Endothelial cell of hepatic sinusoid (primary cell): ENCODE measurements around the gene CLEC2D.
"Not testable (repeated sequence)": the region's sequence is repeated elsewhere in the genome, so short reads cannot be mapped to it uniquely, and the experiment has no call there.

Source experiments
- in situ Hi-C: cut with HindIII; loops from 2 replicates; pipeline ENCODE4 v1.10.0; 2017; ENCODE audit warnings: low sequenced_read_pairs

Gene CLEC2D

DNA sequence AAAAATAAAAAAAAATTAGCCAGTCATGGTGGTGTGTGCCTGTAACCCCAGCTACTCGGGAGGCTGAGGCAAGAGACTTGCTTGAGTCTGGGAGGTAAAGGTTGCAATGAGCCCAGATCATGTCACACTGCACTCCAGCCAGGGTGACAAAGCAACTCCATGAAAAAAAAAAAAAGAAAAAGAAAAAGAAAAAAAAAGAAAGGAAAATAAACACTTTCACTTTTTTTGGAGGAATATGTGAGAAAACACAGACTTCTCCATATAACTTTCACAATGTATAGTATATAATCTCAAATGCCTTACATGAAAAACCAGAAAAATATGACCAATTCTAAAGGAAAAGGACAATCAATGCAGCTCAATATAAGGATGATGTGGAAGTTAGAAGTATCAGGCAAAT is 54.5 kb downstream of the CLEC2D start:
- in situ Hi-C loops, result loop anchor here (25.0 kb wide), 1 partner anchor 362 kb away; no protein-coding TSS in a partner anchor

DNA sequence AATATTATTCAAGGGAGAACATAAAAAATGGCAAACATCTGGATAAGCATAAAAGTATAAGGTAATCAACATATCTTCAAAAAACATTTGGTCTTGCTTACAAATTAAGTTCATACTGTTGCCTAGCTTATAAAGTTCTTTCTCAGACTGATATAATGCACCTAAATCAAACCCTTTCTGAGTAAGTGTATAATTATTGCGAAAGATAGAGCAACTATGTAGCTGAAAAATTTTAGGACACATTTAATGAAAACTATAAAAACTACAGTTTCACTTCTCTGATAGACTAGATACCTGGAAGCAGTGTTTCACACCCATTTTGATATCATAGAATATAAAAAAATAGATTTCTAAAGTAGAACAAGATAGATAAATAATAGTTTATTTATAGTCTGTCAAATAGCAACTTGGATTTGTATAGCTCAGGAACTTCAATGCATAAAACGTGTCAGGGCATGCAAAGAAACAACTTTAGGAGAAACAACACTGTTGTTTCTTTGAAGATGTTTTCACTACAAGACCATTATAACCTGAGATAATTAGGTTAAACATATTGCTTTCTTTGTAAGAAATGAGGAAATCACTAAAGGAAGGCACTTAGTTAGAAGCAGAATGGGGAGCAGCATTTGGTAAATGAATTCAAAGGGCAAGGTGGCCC is 55.8 kb downstream of the CLEC2D start:
- in situ Hi-C loops, result no loop called here

DNA sequence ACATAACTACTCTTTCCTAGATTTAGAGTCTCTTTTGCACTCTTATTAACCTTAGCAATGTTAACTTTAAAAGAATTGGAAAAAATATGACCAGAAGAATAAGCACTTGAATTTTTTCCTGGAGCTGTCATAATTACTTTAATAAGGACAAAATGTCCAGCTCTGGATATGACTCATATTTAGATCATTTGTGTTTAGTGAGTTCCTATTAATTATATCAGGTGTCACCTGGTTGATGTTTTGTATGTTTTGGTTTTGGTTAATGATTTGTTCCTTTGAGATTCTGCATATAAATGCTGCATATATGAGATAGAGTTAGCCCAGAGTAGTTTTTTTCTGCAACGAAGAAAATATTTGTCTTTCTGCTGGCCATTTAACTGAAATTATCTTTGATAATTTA is 58.3 kb downstream of the CLEC2D start:
- in situ Hi-C loops, result no loop called here

DNA sequence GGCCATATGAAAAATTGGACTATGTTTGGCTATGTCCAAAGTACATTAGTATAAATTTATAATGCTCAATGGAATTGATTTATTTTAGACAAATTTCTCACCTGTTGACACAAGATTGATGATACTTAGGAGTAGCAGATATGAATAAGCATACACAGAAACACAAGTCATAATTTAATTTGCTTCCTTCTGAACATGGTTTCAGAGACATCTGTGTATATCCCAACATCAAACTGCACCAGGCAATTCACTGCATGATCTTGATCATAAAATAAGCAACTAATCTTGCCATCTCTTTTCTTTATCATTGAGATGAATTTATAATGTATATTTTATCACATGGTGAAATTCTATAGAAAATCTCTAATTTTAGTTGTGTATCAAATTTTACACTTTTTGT is 59.6 kb downstream of the CLEC2D start:
- in situ Hi-C loops, result no loop called here

DNA sequence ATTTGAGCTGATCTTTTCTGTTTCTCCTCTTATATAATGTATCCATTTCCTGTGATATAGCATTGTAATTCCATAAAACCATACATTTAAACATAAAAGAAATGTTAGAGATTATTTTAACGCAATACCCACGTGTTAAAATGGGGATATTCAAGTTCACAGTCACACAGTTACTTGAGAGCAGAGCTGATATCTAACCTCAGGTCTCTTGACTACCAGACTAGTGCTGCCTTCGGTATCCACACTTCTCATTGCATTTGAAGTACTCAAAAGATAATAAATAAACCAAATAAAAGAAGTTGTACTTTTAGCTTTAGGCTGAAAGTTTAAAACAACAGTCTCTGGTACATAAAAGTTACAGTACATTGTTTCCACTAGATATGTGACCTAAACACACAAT is 60.5 kb downstream of the CLEC2D start:
- in situ Hi-C loops, result no loop called here

DNA sequence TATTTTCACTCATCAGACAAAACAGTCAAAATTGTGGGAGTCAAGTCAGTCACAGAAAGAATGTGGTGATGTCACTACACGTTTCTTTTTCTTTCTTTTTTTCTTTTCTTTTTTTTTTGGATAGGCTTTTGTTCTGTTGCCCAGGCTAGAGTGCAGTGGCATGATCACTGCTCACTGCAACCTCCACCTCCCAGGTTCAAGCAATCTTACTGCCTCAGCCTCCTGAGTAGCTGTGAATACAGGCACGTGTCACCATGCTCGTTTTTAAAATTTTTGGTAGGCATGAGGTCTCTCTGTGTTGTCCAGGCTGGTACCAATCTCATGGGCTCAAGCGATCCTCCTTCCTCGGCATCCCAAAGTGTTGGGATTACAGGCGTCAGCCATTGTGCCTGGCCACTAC is 61.1 kb downstream of the CLEC2D start:
- in situ Hi-C loops, result no loop called here

DNA sequence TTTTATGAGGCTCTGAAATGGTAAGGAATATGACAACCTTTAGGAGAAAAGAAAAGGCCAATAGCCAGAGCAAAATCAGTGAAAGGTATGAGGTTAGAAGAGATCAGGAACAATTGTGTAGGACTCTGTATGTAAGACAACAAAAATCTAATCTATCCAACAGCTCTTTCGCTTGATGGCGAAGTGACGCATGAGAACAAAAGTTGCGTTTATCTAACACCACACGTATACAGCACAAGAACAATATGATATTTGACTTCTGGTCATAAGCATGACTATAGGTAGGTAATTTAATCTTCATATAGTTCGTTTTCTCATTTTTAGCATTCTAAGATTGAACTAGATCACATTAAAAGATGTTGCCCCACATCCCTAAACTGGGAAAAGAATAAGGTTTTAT is 61.9 kb downstream of the CLEC2D start:
- in situ Hi-C loops, result no loop called here

DNA sequence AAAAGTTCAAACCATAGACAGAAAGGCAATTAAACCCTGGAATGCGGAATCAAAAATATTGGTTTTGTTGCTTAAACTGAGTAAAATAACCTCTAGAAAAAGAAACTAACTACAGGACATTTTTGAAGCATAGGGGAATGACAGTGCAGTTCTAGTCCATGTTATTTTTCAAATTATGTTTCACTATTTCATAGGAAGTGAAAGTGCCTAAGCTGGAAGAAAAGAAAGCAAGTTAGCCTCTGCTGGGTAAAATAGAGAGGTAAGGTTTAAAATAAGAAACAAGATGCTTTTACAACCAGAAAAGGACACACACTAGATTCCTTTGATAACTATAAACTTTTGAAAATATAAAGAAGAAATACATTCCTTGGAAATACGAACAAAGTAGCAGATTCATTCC is 62.3 kb downstream of the CLEC2D start:
- in situ Hi-C loops, result no loop called here

DNA sequence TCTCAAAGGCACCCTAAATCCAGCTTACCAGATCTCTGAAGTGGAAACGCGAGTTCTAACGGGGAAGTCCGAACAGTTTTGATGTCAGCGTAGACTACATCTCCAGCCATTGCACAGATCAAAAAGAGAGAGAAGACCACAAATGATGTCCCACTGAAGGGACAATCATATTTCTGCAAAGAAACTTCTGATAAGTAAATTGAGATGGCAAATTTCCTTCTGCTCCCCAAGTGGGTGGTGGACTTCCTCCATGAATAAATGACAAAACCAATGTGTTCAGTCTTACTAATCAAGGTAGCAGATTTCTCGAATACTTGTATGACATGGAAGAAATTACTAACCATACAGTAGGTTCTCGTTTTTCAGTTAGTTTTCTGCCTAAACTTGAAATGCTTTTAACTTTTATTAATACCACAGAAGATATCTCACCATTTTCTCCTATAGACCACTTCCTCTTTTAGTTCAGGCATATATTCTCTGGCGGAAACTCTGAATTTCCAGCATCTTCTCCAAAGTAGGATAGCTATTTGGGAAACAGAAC is 63.5 kb downstream of the CLEC2D start, which contains the start of gene CLECL1:
TSS of gene CLECL1 (minus strand) at position 177 of the 541 bp plus-strand sequence.
- in situ Hi-C loops, result no loop called here

DNA sequence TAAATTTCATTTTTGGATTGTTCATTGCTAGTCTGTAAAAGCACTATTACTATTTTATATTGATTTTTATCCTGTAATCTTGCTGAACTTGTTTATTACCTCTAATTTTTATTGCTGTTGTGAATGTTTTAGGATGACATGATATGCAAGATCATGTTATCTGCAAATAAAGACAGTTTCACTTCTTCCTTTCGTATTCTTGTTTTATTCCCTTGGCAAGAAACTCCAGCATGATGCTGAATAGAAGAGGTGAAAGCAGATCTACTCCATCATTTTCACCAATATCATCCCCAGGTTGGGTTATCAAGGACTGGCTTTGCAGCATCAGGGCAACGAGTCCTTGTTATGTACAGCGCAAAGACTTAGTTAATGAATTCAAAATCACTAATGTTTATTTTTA is 66.1 kb downstream of the CLEC2D start:
- in situ Hi-C loops, result no loop called here

DNA sequence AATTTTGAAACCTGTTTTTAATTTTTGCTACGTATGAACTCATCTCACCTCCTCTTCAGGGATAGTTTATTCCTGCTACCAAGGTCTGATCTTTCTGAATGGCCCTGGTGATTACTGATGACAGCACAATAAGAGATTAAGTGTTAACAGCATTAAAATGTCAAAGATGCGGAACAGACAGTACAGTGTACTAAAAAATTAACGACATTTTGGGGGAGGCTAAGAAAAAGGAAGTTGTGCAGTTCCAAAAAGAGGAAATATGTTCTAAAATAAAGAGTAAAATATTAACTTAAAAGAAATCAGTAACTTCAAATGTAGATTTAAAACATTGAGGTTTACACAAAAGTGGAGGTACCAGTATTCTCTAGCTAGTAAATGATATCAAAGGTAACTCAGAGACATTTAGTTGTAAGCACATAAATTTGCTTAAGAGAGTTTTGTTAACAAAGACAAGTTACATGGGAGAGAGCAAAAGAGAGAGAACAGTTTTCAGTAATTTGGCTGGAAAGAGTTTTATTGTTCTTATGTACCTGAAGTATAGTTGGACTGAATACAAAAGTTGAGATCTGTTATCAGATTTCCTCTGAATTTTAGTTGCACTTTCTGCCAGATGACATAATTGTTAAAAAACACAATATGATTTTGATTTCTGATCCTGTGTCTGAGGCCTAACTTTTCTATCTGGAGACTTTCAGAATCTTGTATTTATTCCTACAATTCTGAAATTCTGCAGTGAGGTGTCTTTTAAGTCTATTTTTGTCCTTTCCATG is 67.6 kb downstream of the CLEC2D start:
- in situ Hi-C loops, result no loop called here

DNA sequence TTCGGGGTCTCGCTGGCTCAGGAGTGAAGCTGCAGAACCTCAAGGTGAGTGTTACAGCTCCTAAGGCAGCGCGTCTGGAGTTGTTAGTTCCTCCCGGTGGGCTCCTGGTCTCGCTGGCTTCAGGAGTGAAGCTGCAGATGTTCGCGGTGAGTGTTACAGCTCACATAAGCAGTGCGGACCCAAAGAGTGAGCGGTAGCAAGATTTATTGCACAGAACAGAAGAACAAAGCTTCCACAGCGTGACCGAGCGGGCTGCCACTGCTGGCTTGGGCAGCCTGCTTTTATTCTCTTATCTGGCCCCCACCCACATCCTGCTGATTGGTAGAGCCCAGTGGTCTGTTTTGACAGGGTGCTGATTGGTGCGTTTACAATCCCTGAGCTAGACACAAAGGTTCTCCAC is 69.4 kb downstream of the CLEC2D start:
- in situ Hi-C loops, result not testable (repeated sequence)

DNA sequence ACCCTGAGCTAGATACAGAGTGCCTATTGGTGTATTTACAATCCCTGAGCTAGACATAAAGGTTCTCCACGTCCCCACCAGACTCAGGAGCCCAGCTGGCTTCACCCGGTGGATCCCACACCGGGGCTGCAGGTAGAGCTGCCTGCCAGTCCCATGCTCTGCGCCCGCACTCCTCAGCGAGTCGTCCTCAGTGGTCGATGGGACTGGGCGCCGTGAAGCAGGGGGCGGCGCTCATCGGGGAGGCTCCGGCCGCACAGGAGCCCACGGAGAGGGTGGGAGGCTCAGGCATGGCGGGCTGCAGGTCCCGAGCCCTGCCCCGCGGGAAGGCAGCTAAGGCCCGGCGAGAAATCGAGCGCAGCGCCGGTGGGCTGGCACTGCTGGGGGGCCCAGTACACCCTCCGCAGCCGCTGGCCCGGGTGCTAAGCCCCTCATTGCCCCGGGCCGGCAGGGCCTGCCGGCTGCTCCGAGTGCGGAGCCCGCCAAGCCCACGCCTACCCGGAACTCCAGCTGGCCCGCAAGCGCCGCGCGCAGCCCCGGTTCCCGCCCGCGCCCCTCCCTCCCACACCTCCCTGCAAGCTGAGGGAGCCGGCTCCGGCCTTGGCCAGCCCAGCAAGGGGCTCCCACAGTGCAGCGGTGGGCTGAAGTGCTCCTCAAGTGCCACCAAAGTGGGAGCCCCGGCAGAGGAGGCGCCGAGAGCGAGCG is 70.0 kb downstream of the CLEC2D start:
- in situ Hi-C loops, result not testable (repeated sequence)

DNA sequence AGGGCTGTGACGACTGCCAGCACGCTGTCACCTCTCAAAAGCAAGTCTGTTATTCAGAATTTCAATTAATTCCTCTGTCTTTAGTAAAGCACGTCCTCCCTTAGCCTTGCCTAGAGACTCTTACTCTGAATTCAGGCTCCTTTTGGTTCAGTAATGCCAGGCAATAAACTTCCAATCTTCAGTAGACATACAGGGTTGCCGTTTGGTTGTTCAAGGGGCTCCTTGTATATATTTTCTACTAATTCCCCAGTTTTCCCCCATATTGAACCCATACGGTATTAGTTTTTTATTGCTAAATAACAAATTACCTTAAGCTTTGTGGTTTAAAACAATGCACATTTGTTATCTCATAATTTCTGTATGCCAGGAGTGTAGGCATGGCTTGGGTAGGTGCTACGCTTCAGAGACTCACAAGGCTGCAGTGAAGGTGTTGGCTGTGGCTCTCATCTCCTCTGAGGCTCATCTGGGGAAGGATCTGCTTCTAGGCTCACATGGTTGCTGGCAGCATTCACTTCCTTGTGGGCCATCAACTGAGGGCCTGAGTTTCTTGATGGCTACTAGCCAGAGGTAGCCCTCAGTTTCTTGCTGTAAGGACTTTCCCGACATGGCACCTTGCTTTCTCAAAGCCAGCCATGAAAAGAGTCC is 70.7 kb downstream of the CLEC2D start:
- in situ Hi-C loops, result no loop called here

DNA sequence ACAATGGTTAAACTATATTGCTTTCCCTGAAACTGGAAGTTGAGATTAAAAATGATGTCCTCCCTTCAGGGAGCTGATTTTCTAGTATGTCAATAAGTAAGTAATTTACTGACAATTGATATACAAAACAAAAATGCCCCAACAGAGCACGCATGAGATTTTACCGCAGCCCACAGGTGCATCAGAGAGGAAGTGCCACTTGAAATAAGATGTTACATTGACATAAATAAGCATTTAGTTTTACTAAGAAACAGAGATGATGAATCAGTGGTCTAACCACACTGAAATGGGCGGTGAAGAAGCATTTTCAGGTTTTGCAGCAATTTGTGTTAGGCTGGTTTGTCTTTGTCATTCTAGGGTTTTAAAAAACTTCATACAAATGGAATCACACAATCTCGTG is 72.2 kb downstream of the CLEC2D start:
- in situ Hi-C loops, result no loop called here

DNA sequence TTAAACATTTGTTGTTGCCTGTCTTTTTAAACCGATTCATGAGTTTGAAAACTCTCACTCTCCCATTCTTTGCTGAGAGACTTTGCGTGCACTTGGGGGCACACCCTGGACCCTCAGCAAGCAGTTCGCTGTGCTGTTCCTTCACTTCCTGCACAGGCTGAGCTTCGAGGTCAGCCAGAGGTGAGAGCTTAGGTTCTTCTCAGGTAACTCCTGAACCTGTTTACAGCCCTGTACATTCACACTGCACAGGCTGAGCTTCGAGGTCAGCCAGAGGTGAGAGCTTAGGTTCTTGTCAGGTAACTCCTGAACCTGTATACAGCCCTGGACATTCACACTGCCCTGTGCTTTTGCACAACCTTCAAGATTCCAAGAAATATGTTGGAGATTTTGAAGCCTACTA is 73.1 kb downstream of the CLEC2D start:
- in situ Hi-C loops, result no loop called here

DNA sequence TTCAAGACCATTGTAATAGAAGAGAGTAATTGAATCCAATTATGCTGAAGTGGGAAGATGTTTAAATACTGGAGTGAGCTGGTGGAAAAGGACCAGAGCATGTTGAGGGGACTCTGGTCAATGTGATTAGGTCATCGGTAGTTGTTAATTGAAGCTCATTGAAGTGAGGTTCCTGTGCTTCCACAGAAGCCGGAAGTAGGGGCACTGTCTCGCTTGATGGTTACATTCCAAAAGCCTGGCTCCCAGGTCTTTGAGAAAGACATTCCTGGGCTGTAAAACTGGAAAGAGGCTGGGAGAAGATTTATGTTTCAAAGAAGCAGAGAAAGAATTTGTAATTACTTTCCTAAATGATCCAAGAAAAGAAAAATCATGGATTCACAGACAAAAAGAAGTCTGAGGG is 75.7 kb downstream of the CLEC2D start:
- in situ Hi-C loops, result no loop called here
